ENCODE measurements around the gene IGFBPL1. TPM values are rescaled to one million over a fixed set of nuclear protein-coding genes. Genes with fewer than 3 reads are reported as not detected.
"Not testable (repeated sequence)": the region's sequence is repeated elsewhere in the genome, so short reads cannot be mapped to it uniquely, and the experiment has no call there.

Gene IGFBPL1
- not detected for total RNA-seq
- long read RNA-seq, result 0 reads

- peak; percentile 83 for DNase-seq (ENCODE audit: low spot score)
Measured at GRCh38 chr9:38423973-38424843, at the start of gene IGFBPL1. TSS of gene IGFBPL1 (minus strand) at chr9:38424454. CDS start at chr9:38424424, 30 bp downstream.

GRCh38 chr9:38472583-38473249 lies 48.5 kb upstream of the IGFBPL1 start:
- not testable (repeated sequence) for DNase-seq (ENCODE audit: low spot score)

- DNase-seq (ENCODE audit: low spot score), result no peak
Measured at GRCh38 chr9:38467404-38467803, 43.1 kb upstream of the IGFBPL1 start.

GRCh38 chr9:38453835-38454234 lies 29.6 kb upstream of the IGFBPL1 start:
- DNase-seq (ENCODE audit: low spot score), result no peak

- no peak for DNase-seq (ENCODE audit: low spot score)
Measured at GRCh38 chr9:38451162-38451561, 26.9 kb upstream of the IGFBPL1 start.

GRCh38 chr9:38447703-38448102 lies 23.4 kb upstream of the IGFBPL1 start:
- no peak for DNase-seq (ENCODE audit: low spot score)

GRCh38 chr9:38445154-38446043 lies 21.1 kb upstream of the IGFBPL1 start:
- DNase-seq (ENCODE audit: low spot score), result no peak

- DNase-seq (ENCODE audit: low spot score), result no peak
Measured at GRCh38 chr9:38443597-38443996, 19.3 kb upstream of the IGFBPL1 start.

- no peak for DNase-seq (ENCODE audit: low spot score)
Measured at GRCh38 chr9:38443181-38443580, 18.9 kb upstream of the IGFBPL1 start.

- no peak for DNase-seq (ENCODE audit: low spot score)
Measured at GRCh38 chr9:38442473-38443096, 18.3 kb upstream of the IGFBPL1 start.

- no peak for DNase-seq (ENCODE audit: low spot score)
Measured at GRCh38 chr9:38441347-38442085, 17.3 kb upstream of the IGFBPL1 start.

- no peak for DNase-seq (ENCODE audit: low spot score)
Measured at GRCh38 chr9:38440516-38440915, 16.3 kb upstream of the IGFBPL1 start.

- DNase-seq (ENCODE audit: low spot score), result no peak
Measured at GRCh38 chr9:38439916-38440301, 15.7 kb upstream of the IGFBPL1 start.

- no peak for DNase-seq (ENCODE audit: low spot score)
Measured at GRCh38 chr9:38439291-38439915, 15.1 kb upstream of the IGFBPL1 start.

- no peak for DNase-seq (ENCODE audit: low spot score)
Measured at GRCh38 chr9:38437193-38437823, 13.1 kb upstream of the IGFBPL1 start.

- DNase-seq (ENCODE audit: low spot score), result no peak
Measured at GRCh38 chr9:38436708-38437107, 12.5 kb upstream of the IGFBPL1 start.

- no peak for DNase-seq (ENCODE audit: low spot score)
Measured at GRCh38 chr9:38435521-38435920, 11.3 kb upstream of the IGFBPL1 start.

- DNase-seq (ENCODE audit: low spot score), result no peak
Measured at GRCh38 chr9:38434853-38435252, 10.6 kb upstream of the IGFBPL1 start.

GRCh38 chr9:38434365-38434764 lies 10.1 kb upstream of the IGFBPL1 start:
- no peak for DNase-seq (ENCODE audit: low spot score)
